ENCODE results near the gene PRSS21. TPM values are rescaled to one million over a fixed set of nuclear protein-coding genes. Genes with fewer than 3 reads are reported as not detected.

PRSS21 gene
- total and polyA plus RNA-seq, 10 of the 15 experiments (the other 5 are each of a cell fraction or from before 2014, with no cell fraction given): 5.3 to 73.4 (median 40.1) TPM; not detected in 1

- intact Hi-C loops (cut with micrococcal nuclease; ENCODE audit: unreplicated experiment): no loop called here
- peaks cover 0 to 1% of the 10 kb centered on the region in 2 experiments; a peak in 1 of 4 replicates for H3K27me3 ChIP-seq (replicated peaks in 1 of 2; ENCODE audit: control insufficient read depth in 2 of 2, insufficient read depth in 2 of 2, low read length in 1 of 2)
- no peak overlapping the region for H3K9ac ChIP-seq (ENCODE audit: control insufficient read depth, insufficient read depth, low read length)
- RAD21 ChIA-PET (ENCODE audit: unreplicated experiment): no interaction called here
- FAIRE-seq (no peak), DNase-seq (ENCODE audit: low read depth, low spot score) (no peak), ATAC-seq (no peak)
- H3K79me2 ChIP-seq (ENCODE audit: control insufficient read depth, insufficient read depth, low read length): peaks cover 7% of the 10 kb centered on the region
- WGBS (ENCODE audit: insufficient coverage, insufficient replicate concordance, low lambda C conversion rate, missing lambda C conversion rate): 71% methylated on average over 10 of the region's 10 CpGs
- POLR2A ChIA-PET: no interaction called here
- no peaks in the 10 kb centered on the region for H3K36me3 ChIP-seq (ENCODE audit: control insufficient read depth in 2 of 2, insufficient read depth in 2 of 2, low read length in 1 of 2)
- BruUV-seq (replicated peaks): no TSS peak
- CTCF ChIA-PET: no interaction called here
- H3K4me1 ChIP-seq (ENCODE audit: control insufficient read depth, insufficient read depth, low read length): no peaks in the 10 kb centered on the region
- SMC1A ChIA-PET (ENCODE audit: uncharacterized antibody, unreplicated experiment): no interaction called here
- TF ChIP-seq RB1 (IDR thresholded peaks at IDR 0.05; ENCODE audit: borderline replicate concordance): no peak
- TF ChIP-seq ZZZ3 (IDR thresholded peaks at IDR 0.05; ENCODE audit: control insufficient read depth, insufficient read length, low read depth): no peak
- no peak for TF ChIP-seq ZBTB33 (IDR thresholded peaks at IDR 0.05)
- TF ChIP-seq MEF2A (IDR thresholded peaks at IDR 0.05; ENCODE audit: insufficient read depth, low read depth, low read length): no peak
- TF ChIP-seq E4F1 (IDR thresholded peaks at IDR 0.05; ENCODE audit: borderline replicate concordance, partially characterized antibody): no peak
- TF ChIP-seq LARP7 (IDR thresholded peaks at IDR 0.05): no peak
- no peak for TF ChIP-seq RAD51 (IDR thresholded peaks at IDR 0.05)
- no peak for TF ChIP-seq BRCA1 (IDR thresholded peaks at IDR 0.05; ENCODE audit: low read depth, low read length)
- no peak for TF ChIP-seq JUND (IDR thresholded peaks at IDR 0.05; ENCODE audit: low read depth, low read length)
- TF ChIP-seq FOXK2 (IDR thresholded peaks at IDR 0.05): no peak
- TF ChIP-seq EZH2 (IDR thresholded peaks at IDR 0.05; ENCODE audit: borderline replicate concordance, control insufficient read depth, low read depth, low read length): no peak
- TF ChIP-seq PAX8 (IDR thresholded peaks at IDR 0.05): no peak
- no peak for TF ChIP-seq TBL1XR1 (IDR thresholded peaks at IDR 0.05; ENCODE audit: low read depth, low read length)
- no peak for TF ChIP-seq KDM1A (IDR thresholded peaks at IDR 0.05; ENCODE audit: borderline replicate concordance)
- no peak for TF ChIP-seq HDGF (IDR thresholded peaks at IDR 0.05)
- no peak for TF ChIP-seq CHD2 (IDR thresholded peaks at IDR 0.05; ENCODE audit: borderline replicate concordance, low read depth, low read length)
- no peak for TF ChIP-seq ELK1 (IDR thresholded peaks at IDR 0.05; ENCODE audit: low read depth, low read length)
- TF ChIP-seq ATF7 (IDR thresholded peaks at IDR 0.05; ENCODE audit: low read depth): no peak
- TF ChIP-seq RBBP5 (conservative IDR thresholded peaks at IDR 0.05): no peak
- TF ChIP-seq FOXM1 (IDR thresholded peaks at IDR 0.05; ENCODE audit: low read depth, low read length): no peak
- no peak overlapping the region for H3K27ac ChIP-seq (ENCODE audit: control insufficient read depth, insufficient read depth)
- no peaks in the 10 kb centered on the region for H4K20me1 ChIP-seq (ENCODE audit: control insufficient read depth, insufficient read depth)
- in situ Hi-C loops (cut with MboI): no loop called here
- H3K9me3 ChIP-seq (replicated peaks; ENCODE audit: control insufficient read depth, insufficient read depth, low read length): no peaks in the 10 kb centered on the region
- H3K4me3 ChIP-seq: no peak overlapping the region; the same call in 1 of the 2 replicates
- no peak overlapping the region for H2AFZ ChIP-seq (ENCODE audit: control insufficient read depth, low read depth, low read length)
- H3K4me2 ChIP-seq (ENCODE audit: control insufficient read depth, insufficient read depth): no peak overlapping the region
Measured at GRCh38 chr16:2818272-2818876, 1.3 kb downstream of the PRSS21 start.

All from GM12878 (cell line).